Neural progenitor cell (in vitro differentiated cells): ENCODE data around the gene LTBP2. TPM values are rescaled to one million over a fixed set of nuclear protein-coding genes. Genes with fewer than 3 reads are reported as not detected.

Source experiments
- DNase-seq: peaks from one replicate; pipeline ENCODE4 v3.0.0-alpha.2; 2016; ENCODE audit warnings: low spot score
- H2AFZ ChIP-seq: fragments of 200-600 bp; sonication (generic); replicated peaks from 2 replicates; pipeline ENCODE4 v1.6.1; 2016; ENCODE audit warnings: antibody characterized with exemption
- H3F3A ChIP-seq: fragments of 200-600 bp; sonication (generic); 2 replicates; pipeline ENCODE4 v1.6.1; 2016; ENCODE audit warnings: antibody characterized with exemption, low read depth
- H3K27ac ChIP-seq: fragments of 200-600 bp; sonication (generic); 2 replicates; pipeline ENCODE4 v1.5.1; 2016; ENCODE audit warnings: mild to moderate bottlenecking
- H3K27me3 ChIP-seq: fragments of 200-600 bp; sonication (generic); 2 replicates; pipeline ENCODE4 v1.6.1; 2016; ENCODE audit warnings: mild to moderate bottlenecking, moderate library complexity
- H3K36me3 ChIP-seq: fragments of 200-600 bp; sonication (generic); 2 replicates; pipeline ENCODE4 v1.5.1; 2016
- H3K4me1 ChIP-seq: fragments of 200-600 bp; sonication (generic); 2 replicates; pipeline ENCODE4 v1.6.1; 2016; ENCODE audit warnings: mixed run types
- H3K4me2 ChIP-seq: fragments of 200-600 bp; sonication (generic); 2 replicates; pipeline ENCODE4 v1.6.1; 2016
- H3K4me3 ChIP-seq: fragments of 200-600 bp; sonication (generic); 2 replicates; pipeline ENCODE4 v1.5.1; 2016
- H3K79me2 ChIP-seq: fragments of 200-600 bp; sonication (generic); 2 replicates; pipeline ENCODE4 v1.6.1; 2016; ENCODE audit warnings: low read depth
- H3K9ac ChIP-seq: fragments of 200-600 bp; sonication (generic); 2 replicates; pipeline ENCODE4 v1.6.1; 2016
- H3K9me3 ChIP-seq: fragments of 200-600 bp; sonication (generic); 2 replicates; pipeline ENCODE4 v1.5.1; 2016; ENCODE audit warnings: low read depth
- H4K20me1 ChIP-seq: fragments of 200-600 bp; sonication (generic); 2 replicates; pipeline ENCODE4 v1.6.1; 2016; ENCODE audit warnings: low read depth
- H3K27ac Mint-ChIP-seq: 3 replicates; pipeline ENCODE4 v1.8.0; 2021; ENCODE audit warnings: mixed read lengths
- H3K27me3 Mint-ChIP-seq: 2 replicates; pipeline ENCODE4 v1.8.0; 2022; ENCODE audit warnings: low read depth, mild to moderate bottlenecking, inconsistent platforms, moderate library complexity, mixed read lengths; ENCODE audit not compliant: insufficient read depth
- H3K36me3 Mint-ChIP-seq: 3 replicates; pipeline ENCODE4 v1.8.0; 2021; ENCODE audit warnings: mixed read lengths
- H3K4me1 Mint-ChIP-seq: 3 replicates; pipeline ENCODE4 v1.8.0; 2021; ENCODE audit warnings: mixed read lengths
- H3K4me3 Mint-ChIP-seq: 3 replicates; pipeline ENCODE4 v1.8.0; 2021; ENCODE audit warnings: mild to moderate bottlenecking, moderate library complexity, mixed read lengths
- H3K9me3 Mint-ChIP-seq: 3 replicates; pipeline ENCODE4 v1.8.0; 2020; ENCODE audit warnings: mixed read lengths
- EZH2 ChIP-seq: fragments of 200-600 bp; sonication (generic); IDR thresholded peaks from 2 replicates; pipeline ENCODE4 v1.6.1; 2017; ENCODE audit warnings: antibody characterized with exemption, mild to moderate bottlenecking, moderate library complexity
- EZH2phosphoT487 ChIP-seq: fragments of 200-600 bp; sonication (generic); IDR thresholded peaks from 2 replicates; pipeline ENCODE4 v1.6.1; 2017; ENCODE audit warnings: antibody characterized with exemption
- total RNA-seq: library from RNA; depleted of rRNA; stranded (reverse); fragments of >200 nt; gene quantifications from 2 replicates; pipeline ENCODE4 v1.2.3, GENCODE V29; 2015; ENCODE audit warnings: low replicate concordance
- TF ChIP-seq, protein P1 (sequence below): fragments of 200-600 bp; sonication (generic); IDR thresholded peaks from 2 replicates; pipeline ENCODE4 v1.5.1; 2017; ENCODE audit warnings: antibody characterized with exemption, mild to moderate bottlenecking

The LTBP2 gene
- total RNA-seq, 1 donor from 2014 or later: 0.43 TPM

GRCh38 chr14:74475678-74476077 lies 136.4 kb downstream of the LTBP2 start:
- Mint-ChIP-seq H3K4me3 (no peak overlapping the region), H3K36me3 (peaks cover 2% of the 10 kb centered on the region)
- H3K4me2 ChIP-seq: no peak overlapping the region

GRCh38 chr14:74474376-74474775 lies 137.7 kb downstream of the LTBP2 start:
- Histone ChIP-seq H2AFZ (no peak overlapping the region), H3K36me3 (no peaks in the 10 kb centered on the region), H3K9ac (peak overlapping the region; percentile 24), H3F3A (peaks cover 3% of the 10 kb centered on the region), H3K4me3 (no peak overlapping the region), H3K4me1 (peaks cover 30% of the 10 kb centered on the region), H3K79me2 (no peaks in the 10 kb centered on the region), H3K27me3 (no peaks in the 10 kb centered on the region), H4K20me1 (no peaks in the 10 kb centered on the region), H3K27ac (no peak overlapping the region), H3K4me2 (no peak overlapping the region), H3K9me3 (no peaks in the 10 kb centered on the region)
- no peak for TF ChIP-seq EZH2phosphoT487
- TF ChIP-seq, protein P1, sequence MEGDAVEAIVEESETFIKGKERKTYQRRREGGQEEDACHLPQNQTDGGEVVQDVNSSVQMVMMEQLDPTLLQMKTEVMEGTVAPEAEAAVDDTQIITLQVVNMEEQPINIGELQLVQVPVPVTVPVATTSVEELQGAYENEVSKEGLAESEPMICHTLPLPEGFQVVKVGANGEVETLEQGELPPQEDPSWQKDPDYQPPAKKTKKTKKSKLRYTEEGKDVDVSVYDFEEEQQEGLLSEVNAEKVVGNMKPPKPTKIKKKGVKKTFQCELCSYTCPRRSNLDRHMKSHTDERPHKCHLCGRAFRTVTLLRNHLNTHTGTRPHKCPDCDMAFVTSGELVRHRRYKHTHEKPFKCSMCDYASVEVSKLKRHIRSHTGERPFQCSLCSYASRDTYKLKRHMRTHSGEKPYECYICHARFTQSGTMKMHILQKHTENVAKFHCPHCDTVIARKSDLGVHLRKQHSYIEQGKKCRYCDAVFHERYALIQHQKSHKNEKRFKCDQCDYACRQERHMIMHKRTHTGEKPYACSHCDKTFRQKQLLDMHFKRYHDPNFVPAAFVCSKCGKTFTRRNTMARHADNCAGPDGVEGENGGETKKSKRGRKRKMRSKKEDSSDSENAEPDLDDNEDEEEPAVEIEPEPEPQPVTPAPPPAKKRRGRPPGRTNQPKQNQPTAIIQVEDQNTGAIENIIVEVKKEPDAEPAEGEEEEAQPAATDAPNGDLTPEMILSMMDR: no peak
- no peak for TF ChIP-seq EZH2
- Mint-ChIP-seq H3K9me3 (no peaks in the 10 kb centered on the region), H3K4me1 (peaks cover 29% of the 10 kb centered on the region), H3K4me3 (no peak overlapping the region), H3K27ac (no peak overlapping the region), H3K36me3 (peaks cover 2% of the 10 kb centered on the region), H3K27me3 (no peaks in the 10 kb centered on the region)
- no peak for DNase-seq

More at GRCh38 chr14:74475678-74476077, 136.4 kb downstream of the LTBP2 start:
- H3K9me3 Mint-ChIP-seq: no peaks in the 10 kb centered on the region
- H3K4me1 Mint-ChIP-seq: peaks cover 29% of the 10 kb centered on the region
- Histone ChIP-seq H3K9ac (no peak overlapping the region), H3K9me3 (no peaks in the 10 kb centered on the region), H2AFZ (no peak overlapping the region), H3F3A (peaks cover 14% of the 10 kb centered on the region), H3K4me1 (peaks cover 21% of the 10 kb centered on the region), H3K27me3 (no peaks in the 10 kb centered on the region), H4K20me1 (no peaks in the 10 kb centered on the region), H3K36me3 (no peaks in the 10 kb centered on the region), H3K4me3 (no peak overlapping the region), H3K79me2 (no peaks in the 10 kb centered on the region), H3K27ac (no peak overlapping the region)
- H3K27ac Mint-ChIP-seq: no peak overlapping the region
- DNase-seq: no peak
- TF ChIP-seq, protein P1: no peak
- no peak for TF ChIP-seq EZH2phosphoT487
- H3K27me3 Mint-ChIP-seq: no peaks in the 10 kb centered on the region

- Mint-ChIP-seq H3K27ac (no peak overlapping the region), H3K4me3 (no peak overlapping the region), H3K9me3 (no peaks in the 10 kb centered on the region), H3K27me3 (no peaks in the 10 kb centered on the region), H3K36me3 (peaks cover 2% of the 10 kb centered on the region), H3K4me1 (peaks cover 16% of the 10 kb centered on the region)
- Histone ChIP-seq H4K20me1 (no peaks in the 10 kb centered on the region), H3K27ac (no peak overlapping the region), H2AFZ (no peak overlapping the region), H3F3A (peaks cover 3% of the 10 kb centered on the region), H3K4me3 (no peak overlapping the region), H3K36me3 (no peaks in the 10 kb centered on the region), H3K27me3 (no peaks in the 10 kb centered on the region), H3K9ac (no peak overlapping the region), H3K4me1 (peaks cover 16% of the 10 kb centered on the region), H3K9me3 (no peaks in the 10 kb centered on the region), H3K79me2 (no peaks in the 10 kb centered on the region), H3K4me2 (no peak overlapping the region)
- no peak for DNase-seq
- no peak for TF ChIP-seq EZH2phosphoT487
- TF ChIP-seq EZH2: no peak
- TF ChIP-seq, protein P1: no peak
These were observed 139.4 kb downstream of the LTBP2 start for GRCh38 chr14:74472601-74473000.
